GM10847 (cell line): ENCODE measurements around the gene EIF1.

Source experiments
- POLR2A ChIP-seq: IDR thresholded peaks from 2 replicates; pipeline ENCODE4 v1.6.1; 2011; ENCODE audit not compliant: insufficient read length; ENCODE audit errors: extremely low read depth

EIF1 gene

DNA sequence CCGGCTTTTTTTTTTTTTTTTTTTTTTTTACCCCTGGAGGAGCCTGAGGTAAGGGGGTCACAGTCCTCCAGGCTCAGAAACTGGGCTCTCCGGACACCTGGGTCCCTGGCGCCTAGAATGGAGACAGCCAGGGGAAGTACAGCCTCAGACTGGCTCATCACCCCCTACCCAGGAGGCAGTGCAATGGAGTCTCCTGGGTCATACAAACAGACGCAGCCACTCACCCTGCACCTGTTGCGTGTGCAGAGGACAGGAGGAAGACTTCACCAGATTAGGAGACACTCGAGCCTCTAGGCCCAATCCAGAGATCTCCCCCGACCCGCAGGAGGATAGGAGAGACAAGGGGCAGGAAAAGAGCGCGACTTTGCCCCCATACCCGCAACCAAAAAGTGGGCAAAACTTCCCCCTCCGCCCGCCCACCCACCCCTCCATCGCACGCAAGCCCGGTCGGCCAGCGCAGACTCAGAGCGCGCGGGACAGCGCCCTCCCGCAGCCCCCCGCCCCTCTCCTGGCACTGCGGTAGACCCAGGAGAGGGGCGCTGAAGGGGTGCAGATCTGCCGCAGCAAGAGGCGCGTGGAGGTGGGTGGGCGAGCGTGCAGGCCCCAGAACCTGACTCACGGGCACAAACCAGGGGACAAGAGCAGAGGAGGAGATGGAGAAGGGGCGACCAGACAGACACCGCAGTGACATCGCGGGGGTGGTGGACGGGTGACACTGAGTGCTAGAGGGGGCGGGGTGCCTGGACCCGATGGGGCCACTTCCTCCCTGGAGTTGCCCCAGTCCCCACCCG, 44.9 kb downstream of the EIF1 start:
- TF ChIP-seq POLR2A: no peak

DNA sequence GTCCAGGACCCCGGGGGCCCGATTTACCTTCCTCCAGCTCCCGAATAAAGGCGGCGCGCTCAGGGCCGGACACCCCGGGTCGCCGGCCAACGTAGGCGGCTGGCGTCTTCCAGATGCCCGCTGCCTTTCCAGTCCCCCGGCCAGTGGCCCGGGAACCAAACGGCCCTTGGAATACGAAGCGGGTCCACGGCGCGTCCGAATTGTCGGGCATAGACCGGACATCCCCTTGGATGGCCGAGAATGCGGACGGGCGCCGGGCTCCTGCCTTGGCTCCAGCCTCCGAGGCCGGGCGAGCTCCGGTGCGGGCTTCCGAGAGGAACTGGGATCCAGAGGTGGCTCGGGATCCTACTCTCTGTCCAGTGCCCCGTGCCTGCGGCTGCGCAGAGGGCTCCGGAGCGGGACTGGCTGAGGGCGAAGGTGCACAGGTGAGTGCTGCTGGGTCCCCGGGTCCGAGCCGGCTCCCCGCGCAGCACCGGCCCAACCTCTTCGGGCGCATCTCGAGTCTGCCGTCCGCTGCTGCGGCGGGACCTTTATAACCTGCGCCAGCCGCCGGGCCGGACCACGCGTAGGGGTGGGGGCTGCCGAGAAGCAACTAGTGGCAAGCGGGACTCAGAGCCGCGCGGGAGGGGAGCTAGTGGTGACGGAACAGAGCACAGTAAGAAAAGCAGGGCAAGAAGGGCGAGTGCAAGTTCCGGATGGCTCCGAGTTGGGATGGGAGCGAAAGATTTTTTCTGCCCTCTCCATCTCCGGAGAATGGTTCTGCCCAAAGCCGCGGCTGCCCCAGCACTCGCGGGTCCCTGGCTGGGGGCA, 45.7 kb downstream of the EIF1 start, which contains the start of gene HAP1:
Gene HAP1 (minus strand): TSS at position 505 of the 810 bp plus-strand sequence. CDS start 9 bp downstream, at position 496.
- no peak for TF ChIP-seq POLR2A

DNA sequence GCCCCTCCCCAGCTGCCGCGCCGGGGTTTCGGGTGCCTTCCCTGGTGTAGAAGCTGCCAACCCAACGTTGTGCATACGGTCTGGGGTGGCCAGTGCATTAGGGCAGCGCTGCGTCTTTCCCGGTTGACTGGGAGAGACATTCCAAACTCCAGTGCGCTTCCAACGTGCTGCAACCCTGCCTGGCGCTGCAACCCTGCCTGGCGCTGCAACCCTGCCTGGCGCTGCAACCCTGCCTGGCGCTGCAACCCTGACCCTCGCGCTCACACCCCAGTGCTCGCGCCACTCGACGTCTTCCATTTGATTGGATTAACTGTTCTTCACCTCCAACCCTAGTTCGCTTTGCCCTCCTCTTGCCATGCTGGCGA, 46.2 kb downstream of the EIF1 start:
- TF ChIP-seq POLR2A: no peak

DNA sequence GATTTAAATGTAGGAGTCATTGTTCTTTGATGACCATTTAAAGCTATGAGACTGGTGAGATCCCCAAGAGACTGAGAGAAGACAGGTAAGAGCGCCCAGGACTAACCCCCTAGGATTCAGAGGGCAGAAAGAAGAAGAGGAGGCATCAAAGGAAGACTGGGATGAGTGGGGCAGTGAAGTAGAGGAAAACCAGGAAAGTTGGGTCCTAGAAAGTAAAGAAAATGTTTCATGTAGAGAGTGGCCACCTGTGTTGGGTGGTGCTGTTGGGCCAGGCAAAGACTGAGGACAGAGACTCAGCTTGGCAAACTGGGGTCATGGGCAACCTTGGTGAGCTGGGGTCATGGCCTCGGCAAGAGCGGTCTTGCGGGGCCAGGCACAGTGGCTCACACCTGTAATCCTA, 47.1 kb downstream of the EIF1 start:
- no peak for TF ChIP-seq POLR2A

DNA sequence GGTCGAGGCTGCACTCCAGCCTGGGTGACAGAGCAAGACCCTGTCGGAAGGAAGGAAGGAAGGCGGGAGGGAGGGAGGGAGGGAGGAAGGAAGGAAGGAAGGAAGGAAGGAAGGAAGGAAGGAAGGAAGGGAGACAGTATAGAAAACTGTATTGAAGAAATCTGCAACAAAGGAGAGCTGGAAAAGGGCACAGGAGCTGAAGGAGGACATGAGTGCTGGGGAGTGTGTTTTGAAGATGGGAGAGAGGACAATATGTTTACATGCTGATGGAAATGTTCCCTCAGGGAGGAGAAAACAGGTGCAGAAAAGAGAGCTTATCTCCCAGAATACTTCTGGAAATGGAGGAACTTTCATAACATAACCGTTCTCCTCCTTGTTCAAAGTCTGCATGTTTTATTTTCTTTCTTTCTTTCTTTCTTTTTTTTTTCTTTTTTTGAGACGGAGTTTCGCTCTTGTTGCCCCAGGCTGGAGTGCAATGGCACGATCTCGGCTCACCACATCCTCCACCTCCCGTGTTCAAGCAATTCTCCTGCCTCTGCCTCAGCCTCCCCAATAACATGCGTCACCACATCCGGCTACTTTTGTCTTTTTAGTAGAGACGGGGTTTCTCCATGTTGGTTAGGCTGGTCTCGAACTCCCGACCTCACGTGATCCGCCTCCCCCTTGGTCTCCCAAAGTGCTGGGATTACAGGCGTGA, 48.4 kb downstream of the EIF1 start:
- no peak for TF ChIP-seq POLR2A

DNA sequence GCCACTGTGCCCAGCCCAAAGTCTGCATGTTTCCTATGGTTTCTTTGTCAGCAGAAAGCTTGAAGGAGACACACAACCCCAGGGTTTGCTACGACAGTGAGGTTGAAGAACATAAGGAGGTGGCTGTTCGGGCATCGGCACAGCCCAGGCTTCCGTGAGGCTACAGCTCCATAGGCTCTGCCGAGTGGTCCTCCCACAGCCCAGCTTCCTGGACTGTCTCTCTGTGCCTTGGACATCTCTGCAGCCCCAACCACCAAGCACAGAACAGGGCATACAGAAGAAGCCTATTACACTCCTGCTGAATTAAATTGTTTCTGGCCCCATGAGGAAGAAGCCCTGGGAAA, 49.0 kb downstream of the EIF1 start:
- TF ChIP-seq POLR2A: no peak

DNA sequence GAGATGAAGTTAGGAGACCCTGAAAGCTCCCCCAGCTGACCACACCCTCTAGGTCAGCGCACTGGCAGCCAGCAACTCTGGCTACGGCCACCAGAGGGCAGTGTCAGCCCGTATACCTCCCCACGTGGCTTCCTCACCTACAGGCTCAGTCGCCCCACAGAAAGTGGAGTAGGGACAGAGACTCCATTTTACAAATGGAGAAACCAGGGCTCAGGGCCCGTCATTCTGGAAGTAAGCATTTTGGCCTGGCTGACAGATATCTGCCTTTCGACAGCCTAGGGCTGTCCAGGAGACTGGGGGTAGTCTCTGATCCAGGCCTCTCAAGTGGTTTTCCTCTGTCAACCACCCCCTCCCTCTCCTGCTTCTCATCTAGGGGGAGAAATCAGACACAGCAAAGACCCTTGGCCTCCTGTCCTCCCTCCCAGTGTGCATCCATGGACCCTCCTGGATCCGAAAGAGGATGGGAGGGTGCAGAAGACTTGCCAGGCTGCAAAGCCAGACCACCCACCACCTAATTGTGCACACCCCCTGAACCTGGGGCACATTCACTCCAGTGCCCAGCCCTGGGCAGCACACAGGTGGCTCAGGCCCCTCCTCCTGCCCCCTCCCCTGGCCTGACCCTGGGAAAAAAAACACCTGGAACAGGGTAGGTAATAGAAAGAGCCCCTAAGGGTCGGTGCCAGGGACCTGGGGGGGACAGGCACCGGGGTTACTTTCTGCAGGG, 49.6 kb downstream of the EIF1 start:
- TF ChIP-seq POLR2A: no peak

DNA sequence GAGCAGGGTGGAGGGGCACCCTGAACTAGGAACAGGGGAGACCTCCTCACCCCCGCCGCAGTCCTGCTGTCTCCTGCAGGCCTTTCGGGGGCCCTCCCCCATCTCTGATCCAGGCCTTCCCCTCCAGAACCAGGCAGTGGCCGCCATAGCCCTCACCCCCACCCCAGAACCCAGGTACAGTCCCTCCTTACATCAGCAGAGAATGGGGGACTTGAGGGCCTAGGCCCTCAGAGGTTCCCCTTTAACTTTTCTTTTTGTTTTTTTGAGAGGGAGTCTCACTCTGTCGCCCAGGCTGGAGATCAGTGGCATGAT, 50.1 kb downstream of the EIF1 start:
- TF ChIP-seq POLR2A: no peak

DNA sequence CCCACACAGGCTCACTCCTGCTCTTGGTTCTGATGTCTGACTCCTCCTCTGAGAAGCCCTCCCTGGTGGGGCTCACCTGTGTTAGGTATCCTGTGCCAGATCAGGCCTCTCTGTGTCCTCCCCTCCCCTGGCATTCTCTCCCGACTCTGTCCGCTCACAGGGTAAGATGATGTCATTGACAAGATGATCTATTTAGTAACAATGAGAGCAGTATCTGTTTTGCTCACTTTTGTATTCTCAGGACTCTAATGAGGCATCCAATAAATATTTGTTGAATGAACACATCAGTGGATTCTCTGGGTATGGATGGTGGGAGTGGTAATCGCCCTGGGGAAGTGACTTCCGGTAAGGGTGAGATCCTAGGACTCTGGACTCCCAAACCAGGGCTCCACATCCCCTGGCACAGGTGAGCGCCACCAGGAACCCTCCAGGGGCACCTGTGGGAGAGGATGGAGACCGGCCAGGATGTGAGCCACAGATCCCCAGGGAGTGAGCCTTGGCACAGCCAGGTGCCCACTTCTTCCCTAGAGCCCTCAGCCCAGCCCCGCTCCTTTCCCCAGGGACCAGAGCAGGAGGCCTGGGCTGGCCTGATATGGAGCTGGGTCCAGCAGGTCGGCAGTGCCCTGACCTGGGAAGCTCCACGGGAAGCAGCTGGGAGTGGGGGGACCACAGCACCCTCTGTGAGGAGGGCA, 51.1 kb downstream of the EIF1 start:
- no peak for TF ChIP-seq POLR2A

DNA sequence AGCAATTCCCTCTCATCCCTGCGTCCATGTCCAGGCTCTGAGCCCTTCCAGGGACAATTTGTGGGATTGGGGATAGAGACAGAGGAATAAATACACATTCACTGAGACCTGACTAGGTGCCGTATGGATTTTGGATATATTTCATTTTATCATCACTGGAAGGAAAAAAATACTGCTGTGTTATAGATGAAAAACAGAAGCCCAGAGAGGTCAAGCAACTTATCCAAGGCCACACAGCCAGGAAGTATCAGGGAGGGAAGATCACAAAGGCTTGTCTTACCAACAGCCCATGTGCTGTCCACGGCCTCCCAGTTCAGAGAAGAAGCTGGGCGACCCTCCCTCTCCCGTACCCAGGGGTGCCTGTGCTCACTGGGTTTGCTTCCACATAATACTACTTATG, 51.8 kb downstream of the EIF1 start:
- TF ChIP-seq POLR2A: no peak

DNA sequence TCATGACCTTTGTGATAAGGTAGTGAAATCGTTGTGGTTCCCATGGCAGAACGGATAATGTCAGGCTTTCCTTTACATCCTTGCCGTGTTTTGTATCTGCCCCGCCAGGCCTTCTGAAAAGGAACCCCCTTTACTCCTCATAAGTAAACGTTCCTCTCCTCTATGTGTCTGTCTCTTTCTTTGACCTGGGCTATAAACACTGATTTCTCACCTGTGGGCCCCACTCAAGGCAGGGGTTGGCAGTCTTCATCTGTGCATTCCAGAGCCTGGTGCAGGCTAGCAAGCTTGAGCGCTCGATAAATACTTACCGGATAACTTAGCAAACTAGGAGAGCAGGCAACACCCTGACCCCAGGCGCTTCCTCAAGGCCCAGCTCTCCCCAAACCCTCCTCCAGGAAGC, 53.0 kb downstream of the EIF1 start:
- no peak for TF ChIP-seq POLR2A
